H1 (cell line): ENCODE data around the gene TBX21. TPM values are rescaled to one million over a fixed set of nuclear protein-coding genes. Genes with fewer than 3 reads are reported as not detected.

ENCODE experiments used
- BRCA1 ChIP-seq: IDR thresholded peaks from 2 replicates; pipeline ENCODE4 v1.6.1; 2012; ENCODE audit warnings: low read depth, low read length, improper control_type of control experiment
- polyA plus RNA-seq, 7 experiments: library from polyadenylated mRNA; depleted of rRNA in 3 of 7; stranded (reverse) in 5 of 7; unstranded in 2 of 7; fragments of >200 nt in 5 of 7; fragments of 200-250 nt in 2 of 7; gene quantifications; 1 replicate in 5 of 7; 2 replicates in 1 of 7; 4 replicates in 1 of 7; pipeline versions ENCODE4 v1.2.1 to v1.2.3, GENCODE V29; 2011 to 2013; ENCODE audit warnings: missing spikeins in 2 of 7, mixed read lengths in 2 of 7
- total RNA-seq: library from RNA; stranded (reverse); fragmentation: NEBNext Ultra II Directional; extraction: Animal tissue kit (Norgen Biotek cat#: 25700); gene quantifications from 2 replicates; pipeline ENCODE4 v1.2.1, GENCODE V29; 2021
- TF ChIP-seq, protein P1 (sequence below): fragments of 300-600 bp; sonication (generic); IDR thresholded peaks from 2 replicates; pipeline ENCODE4 v1.7.1; 2012; ENCODE audit warnings: low read length, moderate library complexity, mild to moderate bottlenecking, inconsistent platforms; ENCODE audit not compliant: insufficient replicate concordance

TBX21 gene
- total and polyA plus RNA-seq, 2 of the 8 experiments (the other 6 are each of a cell fraction or from before 2014, with no cell fraction given), result not detected

DNA sequence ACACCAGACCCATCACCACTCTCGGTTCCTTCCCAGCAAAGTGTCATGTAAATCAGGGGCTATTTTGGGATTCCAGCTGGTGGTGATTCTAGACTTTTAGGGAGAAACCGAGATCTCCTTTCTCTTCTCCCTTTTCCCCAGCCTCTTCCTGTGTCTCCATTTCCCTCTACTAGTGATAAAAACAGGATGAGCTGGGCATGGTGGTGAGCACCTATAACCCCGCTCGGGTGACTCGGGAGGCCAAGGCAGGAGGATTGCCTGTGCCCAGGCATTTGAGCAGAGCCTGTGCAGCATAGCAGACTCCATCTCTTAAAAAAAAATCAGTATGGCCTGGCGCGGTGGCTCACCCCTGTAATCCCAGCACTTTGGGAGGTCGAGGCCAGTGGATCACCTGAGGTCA, 6.1 kb downstream of the TBX21 start (continued):
- TF ChIP-seq, protein P1, sequence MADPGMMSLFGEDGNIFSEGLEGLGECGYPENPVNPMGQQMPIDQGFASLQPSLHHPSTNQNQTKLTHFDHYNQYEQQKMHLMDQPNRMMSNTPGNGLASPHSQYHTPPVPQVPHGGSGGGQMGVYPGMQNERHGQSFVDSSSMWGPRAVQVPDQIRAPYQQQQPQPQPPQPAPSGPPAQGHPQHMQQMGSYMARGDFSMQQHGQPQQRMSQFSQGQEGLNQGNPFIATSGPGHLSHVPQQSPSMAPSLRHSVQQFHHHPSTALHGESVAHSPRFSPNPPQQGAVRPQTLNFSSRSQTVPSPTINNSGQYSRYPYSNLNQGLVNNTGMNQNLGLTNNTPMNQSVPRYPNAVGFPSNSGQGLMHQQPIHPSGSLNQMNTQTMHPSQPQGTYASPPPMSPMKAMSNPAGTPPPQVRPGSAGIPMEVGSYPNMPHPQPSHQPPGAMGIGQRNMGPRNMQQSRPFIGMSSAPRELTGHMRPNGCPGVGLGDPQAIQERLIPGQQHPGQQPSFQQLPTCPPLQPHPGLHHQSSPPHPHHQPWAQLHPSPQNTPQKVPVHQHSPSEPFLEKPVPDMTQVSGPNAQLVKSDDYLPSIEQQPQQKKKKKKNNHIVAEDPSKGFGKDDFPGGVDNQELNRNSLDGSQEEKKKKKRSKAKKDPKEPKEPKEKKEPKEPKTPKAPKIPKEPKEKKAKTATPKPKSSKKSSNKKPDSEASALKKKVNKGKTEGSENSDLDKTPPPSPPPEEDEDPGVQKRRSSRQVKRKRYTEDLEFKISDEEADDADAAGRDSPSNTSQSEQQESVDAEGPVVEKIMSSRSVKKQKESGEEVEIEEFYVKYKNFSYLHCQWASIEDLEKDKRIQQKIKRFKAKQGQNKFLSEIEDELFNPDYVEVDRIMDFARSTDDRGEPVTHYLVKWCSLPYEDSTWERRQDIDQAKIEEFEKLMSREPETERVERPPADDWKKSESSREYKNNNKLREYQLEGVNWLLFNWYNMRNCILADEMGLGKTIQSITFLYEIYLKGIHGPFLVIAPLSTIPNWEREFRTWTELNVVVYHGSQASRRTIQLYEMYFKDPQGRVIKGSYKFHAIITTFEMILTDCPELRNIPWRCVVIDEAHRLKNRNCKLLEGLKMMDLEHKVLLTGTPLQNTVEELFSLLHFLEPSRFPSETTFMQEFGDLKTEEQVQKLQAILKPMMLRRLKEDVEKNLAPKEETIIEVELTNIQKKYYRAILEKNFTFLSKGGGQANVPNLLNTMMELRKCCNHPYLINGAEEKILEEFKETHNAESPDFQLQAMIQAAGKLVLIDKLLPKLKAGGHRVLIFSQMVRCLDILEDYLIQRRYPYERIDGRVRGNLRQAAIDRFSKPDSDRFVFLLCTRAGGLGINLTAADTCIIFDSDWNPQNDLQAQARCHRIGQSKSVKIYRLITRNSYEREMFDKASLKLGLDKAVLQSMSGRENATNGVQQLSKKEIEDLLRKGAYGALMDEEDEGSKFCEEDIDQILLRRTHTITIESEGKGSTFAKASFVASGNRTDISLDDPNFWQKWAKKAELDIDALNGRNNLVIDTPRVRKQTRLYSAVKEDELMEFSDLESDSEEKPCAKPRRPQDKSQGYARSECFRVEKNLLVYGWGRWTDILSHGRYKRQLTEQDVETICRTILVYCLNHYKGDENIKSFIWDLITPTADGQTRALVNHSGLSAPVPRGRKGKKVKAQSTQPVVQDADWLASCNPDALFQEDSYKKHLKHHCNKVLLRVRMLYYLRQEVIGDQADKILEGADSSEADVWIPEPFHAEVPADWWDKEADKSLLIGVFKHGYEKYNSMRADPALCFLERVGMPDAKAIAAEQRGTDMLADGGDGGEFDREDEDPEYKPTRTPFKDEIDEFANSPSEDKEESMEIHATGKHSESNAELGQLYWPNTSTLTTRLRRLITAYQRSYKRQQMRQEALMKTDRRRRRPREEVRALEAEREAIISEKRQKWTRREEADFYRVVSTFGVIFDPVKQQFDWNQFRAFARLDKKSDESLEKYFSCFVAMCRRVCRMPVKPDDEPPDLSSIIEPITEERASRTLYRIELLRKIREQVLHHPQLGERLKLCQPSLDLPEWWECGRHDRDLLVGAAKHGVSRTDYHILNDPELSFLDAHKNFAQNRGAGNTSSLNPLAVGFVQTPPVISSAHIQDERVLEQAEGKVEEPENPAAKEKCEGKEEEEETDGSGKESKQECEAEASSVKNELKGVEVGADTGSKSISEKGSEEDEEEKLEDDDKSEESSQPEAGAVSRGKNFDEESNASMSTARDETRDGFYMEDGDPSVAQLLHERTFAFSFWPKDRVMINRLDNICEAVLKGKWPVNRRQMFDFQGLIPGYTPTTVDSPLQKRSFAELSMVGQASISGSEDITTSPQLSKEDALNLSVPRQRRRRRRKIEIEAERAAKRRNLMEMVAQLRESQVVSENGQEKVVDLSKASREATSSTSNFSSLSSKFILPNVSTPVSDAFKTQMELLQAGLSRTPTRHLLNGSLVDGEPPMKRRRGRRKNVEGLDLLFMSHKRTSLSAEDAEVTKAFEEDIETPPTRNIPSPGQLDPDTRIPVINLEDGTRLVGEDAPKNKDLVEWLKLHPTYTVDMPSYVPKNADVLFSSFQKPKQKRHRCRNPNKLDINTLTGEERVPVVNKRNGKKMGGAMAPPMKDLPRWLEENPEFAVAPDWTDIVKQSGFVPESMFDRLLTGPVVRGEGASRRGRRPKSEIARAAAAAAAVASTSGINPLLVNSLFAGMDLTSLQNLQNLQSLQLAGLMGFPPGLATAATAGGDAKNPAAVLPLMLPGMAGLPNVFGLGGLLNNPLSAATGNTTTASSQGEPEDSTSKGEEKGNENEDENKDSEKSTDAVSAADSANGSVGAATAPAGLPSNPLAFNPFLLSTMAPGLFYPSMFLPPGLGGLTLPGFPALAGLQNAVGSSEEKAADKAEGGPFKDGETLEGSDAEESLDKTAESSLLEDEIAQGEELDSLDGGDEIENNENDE, result no peak
- TF ChIP-seq BRCA1, result no peak
- TF ChIP-seq, all 59 proteins: peak for 0
